Putamen (tissue), 1 donor: Measurements from ENCODE around the gene CPSF7.
"Not testable (repeated sequence)": the region's sequence is repeated elsewhere in the genome, so short reads cannot be mapped to it uniquely, and the experiment has no call there.

Source experiments
- DNase-seq: peaks from one replicate; pipeline ENCODE4 v3.0.0-alpha.2; 2016; ENCODE audit warnings: low spot score

Gene CPSF7

GRCh38 chr11:61439615-61440014 lies 9.8 kb upstream of the CPSF7 start:
- DNase-seq, result no peak

GRCh38 chr11:61437496-61437895 lies 7.7 kb upstream of the CPSF7 start:
- DNase-seq, result no peak

DNA sequence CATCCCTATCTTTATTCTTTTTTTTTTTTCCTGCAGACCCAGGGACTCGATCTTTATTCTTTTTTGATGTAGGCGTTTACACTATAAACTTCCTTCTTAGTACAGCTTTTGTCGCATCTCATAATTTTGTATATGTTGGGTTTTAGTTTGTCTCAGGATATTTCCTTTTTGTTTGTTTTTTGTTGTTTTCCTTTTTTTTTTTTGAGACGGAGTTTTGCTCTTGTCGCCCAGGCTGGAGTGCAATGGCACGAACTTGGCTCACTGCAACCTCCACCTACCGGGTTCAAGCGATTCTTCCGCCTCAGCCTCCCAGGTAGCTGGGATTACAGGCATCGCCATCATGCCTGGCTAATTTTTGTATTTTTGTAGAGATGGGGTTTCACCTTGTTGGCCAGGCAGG lies 1.1 kb upstream of the CPSF7 start:
- DNase-seq, result not testable (repeated sequence)

GRCh38 chr11:61429346-61429690 lies 457 bp downstream of the CPSF7 start:
- no peak for DNase-seq

- no peak for DNase-seq
Measured at GRCh38 chr11:61425367-61426131, 4.2 kb downstream of the CPSF7 start.

DNA sequence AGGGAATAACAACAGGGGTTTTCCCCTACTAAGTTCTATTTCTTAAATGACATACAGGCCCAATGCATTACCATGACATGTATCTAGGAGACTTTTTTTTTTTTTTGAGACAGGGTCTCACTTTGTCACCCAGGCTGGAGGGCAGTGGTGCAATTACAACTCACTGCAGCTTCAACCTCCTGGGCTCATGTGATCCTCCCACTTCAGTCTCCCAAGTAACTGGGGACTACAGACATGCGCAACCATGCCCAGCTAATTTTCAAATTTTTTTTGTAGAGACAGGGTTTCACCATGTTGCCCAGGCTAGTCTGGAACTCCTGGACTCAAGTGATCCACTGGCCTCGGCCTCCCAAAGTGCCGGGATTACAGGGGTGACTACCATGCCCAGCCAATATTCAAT lies 7.5 kb downstream of the CPSF7 start:
- no peak for DNase-seq

DNA sequence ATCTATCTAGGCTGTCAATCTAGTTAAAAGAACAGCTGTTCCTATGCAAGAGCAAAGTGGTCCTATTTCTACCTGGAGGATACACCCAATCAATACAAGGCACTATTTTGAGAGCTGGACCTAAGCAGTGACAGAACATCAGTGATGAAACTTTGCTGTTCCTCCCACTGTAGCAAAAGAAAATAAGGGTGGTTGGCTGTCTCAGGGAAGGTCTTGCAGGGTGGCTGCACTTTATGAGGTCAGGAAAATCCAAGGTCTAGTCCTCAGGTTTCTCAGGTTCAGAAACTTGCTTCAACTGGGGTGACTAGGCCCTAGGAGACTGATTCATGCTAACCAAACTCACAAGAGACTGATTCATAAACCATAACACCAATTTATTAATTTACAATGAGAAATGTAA lies 11.6 kb downstream of the CPSF7 start:
- no peak for DNase-seq

- DNase-seq, result no peak
Measured at GRCh38 chr11:61417670-61418069, 12.1 kb downstream of the CPSF7 start.

- DNase-seq, result no peak
Measured at GRCh38 chr11:61416941-61417340, 12.8 kb downstream of the CPSF7 start.

DNA sequence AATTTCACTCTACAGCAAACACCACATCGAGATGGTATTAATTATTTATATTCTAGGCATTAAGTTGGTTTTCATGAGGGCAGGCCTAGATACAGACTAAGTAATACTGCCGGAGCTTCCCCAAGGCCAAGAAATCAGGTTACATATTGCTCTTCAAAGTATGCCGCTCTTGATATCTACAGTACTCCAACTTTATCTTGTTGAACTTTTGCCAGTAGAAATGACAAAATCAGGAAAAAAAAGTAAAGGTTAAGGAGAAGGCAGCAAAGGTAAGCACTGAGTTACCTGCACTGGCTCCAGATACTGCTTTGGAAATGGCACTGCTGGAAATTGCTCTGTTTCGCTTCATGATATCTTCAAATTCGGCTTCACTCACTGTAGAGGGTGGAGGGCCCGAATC lies 14.4 kb downstream of the CPSF7 start:
- DNase-seq, result no peak

GRCh38 chr11:61414547-61414946 lies 15.2 kb downstream of the CPSF7 start:
- no peak for DNase-seq

GRCh38 chr11:61413496-61413895 lies 16.3 kb downstream of the CPSF7 start:
- DNase-seq, result no peak

- DNase-seq, result no peak
Measured at GRCh38 chr11:61411589-61411988, 18.2 kb downstream of the CPSF7 start.

DNA sequence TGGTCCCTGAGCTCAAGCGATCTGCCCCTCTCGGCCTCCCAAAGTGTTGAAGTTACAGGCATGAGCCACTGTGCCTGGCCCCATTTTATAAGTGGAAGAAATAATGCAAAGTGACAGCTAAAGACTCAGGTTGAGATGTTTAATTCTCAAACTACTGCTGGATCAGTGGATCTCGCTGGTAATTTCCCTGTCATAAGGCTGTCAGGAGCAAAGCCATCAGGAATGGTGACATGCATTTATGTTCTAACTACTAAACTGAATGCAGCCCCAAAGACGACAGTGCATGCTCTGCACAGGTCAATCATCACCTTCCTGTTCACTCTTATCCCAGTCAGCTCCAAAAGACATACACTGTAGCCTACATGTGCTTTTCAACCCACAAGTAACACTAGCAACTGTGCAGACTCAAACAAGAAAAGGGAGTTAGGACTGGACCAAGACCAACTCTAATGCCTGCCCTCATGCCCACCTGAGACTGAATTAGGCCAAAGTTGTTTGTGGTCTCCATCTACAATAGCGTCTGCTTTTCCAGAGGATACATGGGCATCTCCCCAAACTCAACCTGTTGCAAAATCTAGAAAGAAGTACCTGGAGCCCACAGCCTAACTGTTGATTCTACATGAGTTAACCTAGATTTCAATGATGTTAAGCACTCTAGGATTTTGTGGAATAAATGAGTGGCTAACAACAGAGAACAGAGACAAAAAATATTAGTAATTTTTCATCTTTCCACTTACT lies 22.6 kb downstream of the CPSF7 start:
- DNase-seq, result peak; percentile 26

DNA sequence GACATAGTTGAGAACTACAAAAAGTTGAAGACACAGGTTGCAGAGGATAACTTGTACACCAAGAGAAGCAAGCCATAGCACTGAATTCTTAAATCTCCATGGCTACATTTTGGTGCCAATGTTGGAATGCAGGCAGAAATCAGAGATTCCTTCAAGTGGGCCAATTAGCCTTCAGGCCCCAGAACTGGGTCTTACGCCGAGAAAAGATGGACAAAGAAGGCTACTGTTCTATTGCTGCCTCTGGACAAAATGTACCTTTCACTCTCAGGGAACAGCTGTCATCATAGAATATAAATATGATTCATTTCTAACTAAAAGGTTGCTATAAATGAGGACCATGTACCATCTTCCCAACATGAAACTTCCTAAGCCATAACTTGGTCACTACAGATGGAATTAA lies 23.7 kb downstream of the CPSF7 start:
- DNase-seq, result peak; percentile 47

- no peak for DNase-seq
Measured at GRCh38 chr11:61404641-61405040, 25.1 kb downstream of the CPSF7 start.

GRCh38 chr11:61404103-61404502 lies 25.7 kb downstream of the CPSF7 start:
- DNase-seq, result no peak

GRCh38 chr11:61403658-61404057 lies 26.1 kb downstream of the CPSF7 start:
- DNase-seq, result no peak

GRCh38 chr11:61401573-61401972 lies 28.2 kb downstream of the CPSF7 start:
- no peak for DNase-seq

GRCh38 chr11:61401173-61401572 lies 28.6 kb downstream of the CPSF7 start:
- no peak for DNase-seq

- no peak for DNase-seq
Measured at GRCh38 chr11:61392981-61393595, 36.7 kb downstream of the CPSF7 start.

GRCh38 chr11:61390161-61390560 lies 39.6 kb downstream of the CPSF7 start:
- no peak for DNase-seq
